NCI-H524 (cell line): ENCODE data around the gene PANX2.
A peak's percentile ranks its signal among the peaks of the same experiment; 100 is the strongest.

Experiments
- DNase-seq, 2 experiments: peaks; one replicate each; lab custom pipeline; 2025; lab: John Stamatoyannopoulos, UW

Gene PANX2

DNA sequence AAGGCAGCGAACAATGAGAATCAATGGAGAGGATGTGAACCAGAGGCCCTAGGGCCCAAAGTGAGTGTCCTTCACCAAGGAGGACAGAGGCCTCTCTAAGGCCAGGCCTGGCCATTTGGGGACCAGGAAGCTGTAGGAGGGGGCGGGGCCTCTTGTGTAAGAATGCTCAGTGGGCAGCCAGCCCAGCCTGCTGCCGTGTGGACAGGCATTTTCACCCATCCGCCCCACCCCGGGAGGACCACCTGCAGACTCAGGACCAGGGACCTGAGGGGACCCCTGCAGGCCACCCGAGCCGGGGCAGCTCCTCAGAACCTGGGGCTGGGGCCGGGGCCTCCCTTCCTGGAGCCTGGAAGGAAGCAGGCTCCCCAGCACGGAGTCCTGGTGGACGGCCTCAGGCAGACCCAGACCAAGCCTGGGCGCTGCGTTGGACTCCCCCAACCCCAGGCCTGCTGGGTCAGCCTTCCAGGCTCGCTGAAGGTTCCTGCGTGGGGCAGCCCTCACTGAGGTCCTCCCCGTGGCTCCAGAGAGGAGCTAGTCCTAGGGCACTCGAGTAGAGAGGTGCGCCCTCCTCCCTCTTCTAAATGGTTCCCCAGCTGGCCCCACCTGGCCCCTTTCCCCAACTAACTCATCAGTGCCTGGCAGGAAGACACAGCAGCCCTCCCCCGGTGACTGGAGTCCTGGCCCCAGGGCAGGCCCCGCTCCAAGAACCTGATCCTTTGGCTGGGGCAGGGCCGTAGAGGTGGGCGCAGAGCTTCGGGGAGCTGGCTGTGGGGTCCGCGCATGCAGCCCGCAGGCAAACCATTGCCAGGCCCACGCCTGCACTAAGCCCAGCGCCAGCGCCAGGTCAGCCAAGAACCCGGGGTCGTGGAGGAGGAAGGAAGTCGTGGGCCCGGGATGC lies 13.7 kb downstream of the PANX2 start:
- no peak for DNase-seq

DNA sequence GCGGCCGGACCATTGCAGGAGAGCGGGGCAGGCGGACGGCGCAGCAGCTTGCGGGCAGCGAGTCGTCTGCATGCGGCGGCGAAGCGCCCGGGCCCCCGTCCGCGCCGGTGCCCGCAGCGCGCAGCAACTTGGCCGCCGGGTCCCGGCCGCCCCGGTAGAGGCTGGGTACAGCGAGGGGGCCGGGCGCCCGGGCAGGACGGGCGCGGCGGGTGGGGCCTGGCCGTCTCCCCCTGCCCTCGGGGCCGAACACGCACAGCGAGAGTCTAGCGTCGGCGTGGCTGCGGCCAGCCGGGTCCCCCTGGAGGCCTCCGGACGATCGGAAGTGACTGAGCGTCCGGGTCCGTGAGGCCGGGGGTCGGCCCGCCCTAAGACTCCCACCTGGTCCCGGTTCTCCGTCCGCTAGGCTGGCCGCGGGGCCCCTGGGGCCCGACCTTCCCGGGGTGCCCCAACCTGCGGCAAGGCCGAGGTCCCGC lies 14.4 kb downstream of the PANX2 start:
- DNase-seq: no peak

DNA sequence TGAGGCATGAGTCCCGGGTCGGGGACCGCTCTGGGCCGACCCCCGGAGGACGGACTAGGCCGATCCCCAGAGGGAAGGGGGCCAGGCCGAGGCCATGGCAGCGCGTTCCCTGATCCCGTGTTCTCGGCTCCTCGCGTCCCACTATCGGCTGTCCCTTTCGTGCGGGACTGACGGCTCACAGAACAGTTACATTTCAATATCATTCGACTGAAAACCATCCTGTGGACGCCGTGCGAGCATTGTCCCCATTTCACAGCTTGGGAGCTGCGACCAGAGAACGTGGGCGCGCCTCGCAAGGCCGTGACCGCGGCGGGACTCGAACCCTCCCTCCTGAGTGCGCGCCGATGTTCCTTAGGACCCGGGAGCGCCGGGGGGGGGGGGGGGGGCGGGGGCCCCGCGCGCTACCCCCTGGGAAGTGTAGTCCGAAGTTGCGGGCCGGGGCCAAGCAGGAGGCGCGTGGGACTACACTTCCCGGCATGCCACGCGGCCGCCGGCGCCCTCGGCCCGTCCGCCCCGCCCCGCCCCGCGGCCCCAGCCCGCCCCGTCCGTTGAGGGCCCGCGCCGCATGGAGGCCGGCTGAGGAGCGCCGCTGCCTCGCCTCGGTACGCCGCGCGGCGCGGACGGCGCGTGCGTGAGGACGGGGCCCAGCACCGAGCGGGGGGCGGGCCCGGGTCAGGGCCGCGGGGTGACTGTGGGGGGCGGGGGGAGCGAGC lies 15.0 kb downstream of the PANX2 start, which contains the start of gene TRABD:
TSS of gene TRABD (plus strand) at position 539 of the 713 bp plus-strand sequence. CDS start 7,148 bp downstream, outside the sequence.
- DNase-seq: peak; percentile 74 to 91

DNA sequence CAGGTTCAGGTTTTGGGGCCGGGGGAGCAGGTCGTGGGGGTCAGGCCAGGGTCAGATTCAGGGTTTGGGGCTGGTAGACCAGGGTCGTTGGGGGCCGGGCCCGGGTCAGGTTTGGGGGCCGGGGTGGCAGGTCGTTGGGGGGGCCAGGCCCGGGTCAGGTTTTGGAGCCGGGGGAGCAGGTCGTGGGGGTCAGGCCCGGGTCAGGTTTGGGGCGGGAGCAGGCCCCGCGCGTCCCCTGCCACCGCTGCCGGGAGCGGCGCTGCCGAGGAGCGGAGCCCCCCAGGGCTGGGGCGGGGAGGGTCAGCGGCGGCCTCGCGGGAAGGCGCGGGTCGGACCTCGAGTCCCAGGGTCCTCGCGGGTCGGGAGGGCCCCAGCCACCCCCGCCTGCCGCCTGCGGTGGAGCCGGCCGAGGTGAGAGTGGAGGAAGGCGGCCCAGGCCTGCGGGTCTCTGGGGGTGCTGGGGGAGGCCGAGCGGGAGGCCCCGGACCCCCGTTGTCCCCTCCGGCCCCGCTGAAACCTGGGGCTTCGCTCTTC lies 15.7 kb downstream of the PANX2 start:
- no peak for DNase-seq

DNA sequence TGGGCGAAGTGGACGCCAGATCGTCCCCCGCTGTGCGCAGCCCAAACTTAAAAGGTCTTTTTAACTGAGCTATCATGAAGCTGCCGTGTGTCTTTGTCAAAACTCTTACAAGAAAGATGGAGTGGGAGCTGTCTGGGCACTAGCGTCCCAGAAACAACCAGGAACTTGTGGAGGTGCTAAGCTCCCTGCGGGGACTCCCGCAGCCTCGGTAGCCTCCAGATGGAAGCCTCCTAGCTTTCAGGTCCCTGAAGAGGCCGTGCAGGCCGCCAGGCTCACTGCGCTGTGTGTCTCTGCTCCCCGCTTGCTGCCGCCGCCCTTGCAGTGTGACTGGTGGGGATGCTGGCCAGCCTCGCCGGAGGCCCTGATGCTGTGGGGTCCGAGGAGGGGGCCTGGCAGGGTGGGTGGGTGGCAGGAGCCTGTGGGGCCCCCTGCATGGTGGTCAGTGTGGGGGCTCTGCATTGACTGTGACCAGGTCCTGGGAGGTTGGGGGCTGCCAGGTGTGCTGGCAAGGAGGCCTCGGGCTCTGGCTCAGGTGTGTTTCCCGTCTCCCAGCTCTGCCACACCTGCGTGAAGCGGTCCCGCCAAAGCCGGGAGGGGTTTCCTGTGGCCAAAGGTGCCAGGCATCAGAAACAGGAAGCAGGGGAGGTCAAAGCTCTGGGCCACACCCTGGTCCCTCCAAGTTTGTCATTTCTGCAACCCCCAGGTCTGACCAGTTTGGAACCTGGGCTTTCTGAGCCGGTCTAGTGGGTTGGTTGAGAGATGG lies 16.4 kb downstream of the PANX2 start:
- peak in 1 of 2 experiments; percentile 53 for DNase-seq

DNA sequence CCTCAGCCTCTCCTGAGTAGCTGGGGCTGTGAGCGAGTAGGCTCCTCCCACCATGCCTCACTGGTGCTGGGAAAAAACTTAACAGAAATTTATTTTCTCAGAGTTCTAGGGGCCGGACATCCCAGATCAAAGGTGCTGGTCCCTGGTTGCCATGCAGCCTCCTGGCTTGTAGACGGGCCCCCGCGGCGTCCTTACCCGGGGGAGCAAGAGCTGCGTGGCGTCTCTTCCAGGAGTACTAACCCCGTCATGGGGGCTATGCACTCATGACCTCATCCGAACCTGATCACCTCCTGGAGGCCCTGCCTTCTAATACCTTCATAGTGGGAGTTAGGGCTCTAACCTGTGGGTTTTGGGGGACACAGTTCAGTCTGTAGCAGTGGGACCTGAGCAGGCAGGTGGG lies 17.8 kb downstream of the PANX2 start:
- no peak for DNase-seq

DNA sequence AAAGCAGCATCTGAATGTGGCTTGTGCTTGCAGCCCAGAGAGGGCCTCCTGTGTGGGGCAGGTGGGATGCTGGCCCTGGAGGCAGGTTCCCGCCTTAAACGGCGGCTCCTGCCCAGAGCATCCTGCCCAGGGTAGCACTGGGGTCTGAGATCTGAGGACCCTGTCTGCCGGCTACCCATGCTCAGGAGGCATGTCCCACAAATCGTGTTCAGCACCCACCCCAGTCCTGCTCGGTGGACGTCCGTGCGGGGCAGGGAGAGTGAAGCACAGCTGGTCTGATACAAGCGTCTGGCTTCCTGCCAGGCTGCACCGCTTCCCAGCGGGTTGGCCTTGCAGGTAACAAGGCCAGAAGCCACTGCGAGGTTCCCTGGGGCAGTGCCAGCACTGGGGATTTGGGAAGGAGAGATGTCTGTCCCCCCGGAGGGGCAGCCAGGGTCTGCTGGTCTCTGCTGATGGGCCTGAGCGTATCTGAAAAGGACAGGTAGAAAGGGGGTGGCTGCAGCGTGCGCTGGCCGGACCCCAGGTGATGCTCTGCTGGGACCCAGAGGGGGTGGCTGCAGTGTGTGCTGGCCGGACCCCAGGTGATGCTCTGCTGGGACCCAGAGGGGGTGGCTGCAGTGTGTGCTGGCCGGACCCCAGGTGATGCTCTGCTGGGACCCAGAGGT lies 18.8 kb downstream of the PANX2 start:
- peak in 1 of 2 experiments; percentile 61 for DNase-seq

DNA sequence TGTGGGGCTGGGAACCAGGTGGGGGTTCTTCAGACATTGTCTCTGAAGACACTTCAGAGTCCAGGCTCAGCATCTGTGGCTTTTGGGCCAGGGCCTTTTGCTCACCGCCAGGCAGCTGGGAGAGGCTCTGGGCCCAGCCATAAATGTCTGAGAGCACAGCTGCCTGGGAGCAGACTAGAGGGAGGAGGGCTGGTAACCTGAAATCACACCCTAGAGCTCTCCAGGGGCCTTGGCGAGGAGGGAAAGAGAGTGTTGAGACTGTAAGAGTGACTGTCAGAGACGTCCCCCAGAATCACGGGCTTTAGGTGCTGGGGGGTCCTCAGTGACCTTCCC lies 19.3 kb downstream of the PANX2 start:
- no peak for DNase-seq

DNA sequence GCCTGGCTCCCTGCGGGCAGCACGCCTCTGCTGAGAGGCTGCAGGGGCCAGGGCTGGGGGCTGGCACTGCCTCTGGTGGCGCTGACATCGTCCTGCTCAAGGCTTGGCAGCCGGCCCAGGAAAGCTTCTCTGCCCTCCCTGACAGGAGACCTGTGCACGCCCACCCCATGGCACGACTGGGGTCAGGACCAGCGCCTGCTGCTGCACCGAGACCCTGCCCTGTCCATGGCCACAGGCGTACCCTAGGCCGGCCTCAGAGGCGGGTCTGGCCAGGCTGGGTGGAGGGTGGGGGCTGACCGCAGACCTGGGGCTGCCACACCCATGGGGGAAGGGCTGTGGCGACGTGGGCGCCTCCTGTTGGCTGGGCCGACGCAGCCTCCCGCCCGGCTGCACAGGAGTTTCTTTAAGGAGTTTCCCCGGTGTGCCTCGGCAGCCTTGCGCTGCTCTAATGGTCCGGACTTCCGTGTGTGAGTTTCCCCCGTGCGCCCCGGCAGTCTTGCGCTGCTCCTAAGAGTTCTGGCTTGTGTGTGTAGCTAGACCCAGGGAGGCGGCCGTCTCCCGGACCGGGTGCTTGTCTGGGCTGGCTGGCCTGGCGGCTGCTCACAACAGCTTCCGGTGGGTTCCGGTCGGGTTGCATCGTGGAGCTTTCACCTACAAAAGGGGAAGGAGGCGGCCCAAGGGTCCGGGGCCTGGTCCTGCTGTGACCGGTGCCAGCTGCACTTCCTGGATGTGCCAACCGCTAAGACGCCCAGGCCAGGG lies 19.8 kb downstream of the PANX2 start:
- DNase-seq: no peak

DNA sequence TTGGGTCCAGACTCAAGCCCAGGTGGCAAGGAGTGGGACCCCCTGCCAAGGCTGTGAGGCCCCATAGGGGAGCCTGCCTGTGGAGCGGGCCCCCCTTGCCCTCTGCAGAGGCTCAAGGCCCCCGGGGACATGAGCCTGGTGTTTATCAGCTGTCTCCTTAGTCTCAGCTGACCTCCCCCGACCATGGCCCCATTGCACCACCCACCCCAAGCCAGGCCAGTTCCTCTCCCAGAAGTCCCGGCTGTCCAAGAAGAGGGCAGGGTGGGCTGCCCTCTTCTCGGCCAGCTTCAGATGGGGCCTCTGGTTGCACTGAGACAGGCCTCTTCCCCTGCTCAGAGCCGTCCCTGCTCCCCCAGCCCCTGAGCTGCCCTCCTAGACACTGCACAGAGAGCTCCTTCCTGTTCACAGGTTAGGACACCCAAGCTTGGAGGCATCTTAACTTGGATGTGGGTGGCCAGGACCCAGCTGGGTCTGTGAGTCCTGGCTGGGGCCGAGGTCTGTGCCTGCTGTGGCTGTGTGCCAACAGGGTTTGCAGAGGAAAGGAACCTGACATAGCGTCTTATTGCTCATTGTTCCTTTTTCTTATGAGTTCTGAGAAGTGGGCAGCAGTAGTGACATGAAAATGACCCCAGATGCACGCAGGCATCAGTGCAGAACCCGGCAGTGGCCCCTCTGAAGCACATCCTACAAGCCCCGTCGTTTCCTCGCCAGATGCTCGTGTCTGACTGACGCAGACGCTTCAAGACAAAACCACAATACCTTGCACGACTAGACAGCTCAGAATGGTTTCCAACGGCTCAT lies 20.6 kb downstream of the PANX2 start:
- DNase-seq: no peak

DNA sequence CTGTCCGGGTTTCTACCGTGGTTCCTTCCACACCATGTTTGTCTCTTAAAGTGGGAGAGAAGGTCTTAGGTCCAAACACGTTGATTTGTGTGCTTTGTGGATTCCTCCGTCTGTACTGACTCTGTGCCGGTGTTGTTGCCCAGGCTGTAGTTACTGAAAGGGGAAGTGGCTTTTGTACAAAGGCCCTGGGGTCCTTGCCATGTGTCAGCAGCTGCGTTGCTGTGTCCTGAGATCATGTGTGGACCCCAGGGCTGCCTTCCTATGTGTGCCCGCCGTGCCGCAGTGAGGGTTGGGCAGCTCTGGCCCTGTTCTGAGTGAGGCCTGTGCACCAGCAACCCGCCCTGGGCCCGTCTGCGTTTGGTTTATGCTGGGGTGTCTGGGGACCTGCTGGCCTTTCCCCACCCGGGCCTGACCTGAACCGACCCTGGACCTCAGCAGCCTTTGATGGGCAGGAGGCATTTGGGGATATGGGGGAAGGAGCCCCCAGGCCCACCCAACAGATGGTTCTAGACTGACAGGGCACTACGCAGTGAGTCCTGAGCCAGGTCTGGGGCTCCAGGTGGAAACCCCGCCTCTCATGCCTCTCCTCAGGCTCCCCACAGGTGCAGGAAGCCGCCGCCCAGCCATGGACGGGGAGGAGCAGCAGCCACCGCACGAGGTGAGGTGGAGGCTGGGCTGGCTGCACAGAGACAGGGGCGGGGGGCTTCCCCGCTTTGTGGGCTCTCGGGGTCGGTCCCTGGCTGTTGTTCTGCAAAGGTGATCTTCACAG lies 22.1 kb downstream of the PANX2 start:
- no peak for DNase-seq

DNA sequence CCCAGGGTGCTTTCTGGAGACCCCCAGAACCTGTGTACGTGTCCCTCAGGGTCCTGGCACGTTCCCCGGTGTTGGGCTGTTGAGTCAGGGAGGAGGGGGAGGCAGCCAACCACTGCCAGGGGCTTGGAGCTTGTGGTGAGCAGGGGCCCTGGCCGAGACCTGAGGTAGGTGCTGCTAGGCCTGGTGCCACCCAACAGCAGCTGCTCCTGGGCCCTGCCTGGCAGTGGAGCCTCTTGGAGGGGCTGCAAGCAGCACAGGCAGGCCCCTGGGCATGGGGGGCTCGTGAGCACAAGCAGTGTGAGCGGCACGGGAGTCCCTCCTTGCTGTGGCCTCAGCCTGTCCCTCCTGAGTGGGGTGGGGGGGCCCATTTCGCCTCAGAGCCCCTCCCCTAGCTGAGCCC lies 23.1 kb downstream of the PANX2 start:
- DNase-seq: no peak

DNA sequence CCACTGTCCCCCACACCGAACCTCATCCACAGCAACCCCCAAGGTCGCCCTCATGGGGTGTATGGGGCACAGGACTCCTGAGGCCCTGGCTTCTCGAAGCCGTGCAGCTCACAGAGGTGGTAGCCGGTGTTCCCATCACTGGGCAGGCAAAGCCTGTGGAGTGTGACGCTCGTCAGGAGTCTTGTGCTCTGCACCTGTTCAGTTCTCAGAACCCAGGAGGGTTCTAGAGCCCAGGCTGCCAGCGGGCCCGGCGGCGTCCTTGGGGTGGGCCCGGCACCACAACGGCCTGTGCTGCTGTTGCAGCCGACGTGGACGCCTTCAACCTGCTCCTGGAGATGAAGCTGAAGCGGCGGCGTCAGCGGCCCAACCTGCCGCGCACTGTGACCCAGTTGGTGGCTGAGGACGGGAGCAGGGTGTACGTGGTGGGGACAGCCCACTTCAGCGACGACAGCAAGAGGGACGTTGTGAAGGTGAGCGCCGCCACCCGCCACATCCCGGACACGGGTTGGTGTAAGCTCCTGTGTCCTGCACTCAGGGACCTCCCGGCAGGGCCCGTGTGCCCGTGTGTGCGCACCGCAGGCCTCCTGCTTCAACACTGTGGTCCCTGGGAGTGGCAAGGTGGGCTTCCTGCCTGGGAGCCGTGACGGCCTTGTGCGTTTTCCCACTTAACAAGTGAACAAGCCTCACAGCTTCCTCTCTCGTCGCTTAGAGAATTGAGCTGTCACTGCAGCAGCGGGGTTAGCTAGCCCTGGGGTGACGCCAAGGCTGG lies 23.7 kb downstream of the PANX2 start:
- DNase-seq: no peak

DNA sequence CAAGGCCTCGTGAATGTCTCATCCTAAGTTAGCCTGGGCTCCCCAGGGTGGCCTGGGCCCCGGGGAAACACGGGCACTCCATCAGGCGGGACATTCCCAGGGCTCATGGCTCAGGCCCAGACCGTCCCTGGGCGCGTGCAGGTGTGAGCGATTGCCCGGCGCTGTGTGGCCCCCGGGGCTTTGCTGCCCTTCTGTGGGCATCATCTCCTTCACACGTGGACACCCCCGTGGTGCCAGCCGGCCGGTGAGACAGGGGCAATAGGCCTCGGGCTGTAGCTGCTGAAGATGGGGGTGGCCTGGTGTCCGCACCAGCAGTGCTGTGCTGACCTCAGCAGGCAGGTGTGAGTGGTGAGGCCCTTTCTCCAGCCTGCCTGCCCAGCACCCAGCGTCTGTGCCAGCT lies 25.7 kb downstream of the PANX2 start:
- no peak for DNase-seq

DNA sequence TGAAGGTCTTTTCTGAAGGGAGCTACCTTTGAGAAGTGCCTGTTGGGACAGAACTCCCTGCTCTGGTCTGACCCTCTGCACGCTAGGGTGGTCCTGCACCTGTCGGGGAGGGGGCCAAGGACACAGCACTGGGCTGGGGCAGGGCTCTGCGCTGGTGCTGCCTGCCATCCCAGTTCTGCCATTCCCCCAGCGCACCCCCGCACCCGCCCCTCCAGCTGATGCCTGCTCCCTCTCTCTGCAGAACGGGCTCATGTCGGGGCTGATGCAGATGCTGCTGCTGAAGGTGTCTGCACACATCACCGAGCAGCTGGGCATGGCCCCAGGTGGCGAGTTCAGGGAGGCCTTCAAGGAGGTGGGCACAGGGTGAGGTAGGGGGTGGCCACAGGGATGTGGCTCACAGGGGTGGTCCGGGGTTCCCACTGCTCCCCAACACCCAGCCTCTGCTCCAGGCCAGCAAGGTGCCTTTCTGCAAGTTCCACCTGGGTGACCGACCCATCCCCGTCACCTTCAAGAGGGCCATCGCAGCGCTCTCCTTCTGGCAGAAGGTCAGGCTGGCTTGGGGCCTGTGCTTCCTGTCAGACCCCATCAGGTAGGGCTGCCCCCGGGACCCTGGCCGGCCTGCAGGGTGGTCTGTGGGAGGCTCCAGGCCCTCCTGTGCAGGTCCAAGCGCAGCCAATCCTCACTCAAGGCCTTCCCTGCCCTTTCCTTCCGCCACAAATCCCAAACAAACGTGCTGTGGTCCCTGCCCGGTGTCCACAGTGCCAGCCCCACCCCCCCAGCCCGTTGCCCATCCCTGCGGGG lies 26.7 kb downstream of the PANX2 start:
- no peak for DNase-seq

DNA sequence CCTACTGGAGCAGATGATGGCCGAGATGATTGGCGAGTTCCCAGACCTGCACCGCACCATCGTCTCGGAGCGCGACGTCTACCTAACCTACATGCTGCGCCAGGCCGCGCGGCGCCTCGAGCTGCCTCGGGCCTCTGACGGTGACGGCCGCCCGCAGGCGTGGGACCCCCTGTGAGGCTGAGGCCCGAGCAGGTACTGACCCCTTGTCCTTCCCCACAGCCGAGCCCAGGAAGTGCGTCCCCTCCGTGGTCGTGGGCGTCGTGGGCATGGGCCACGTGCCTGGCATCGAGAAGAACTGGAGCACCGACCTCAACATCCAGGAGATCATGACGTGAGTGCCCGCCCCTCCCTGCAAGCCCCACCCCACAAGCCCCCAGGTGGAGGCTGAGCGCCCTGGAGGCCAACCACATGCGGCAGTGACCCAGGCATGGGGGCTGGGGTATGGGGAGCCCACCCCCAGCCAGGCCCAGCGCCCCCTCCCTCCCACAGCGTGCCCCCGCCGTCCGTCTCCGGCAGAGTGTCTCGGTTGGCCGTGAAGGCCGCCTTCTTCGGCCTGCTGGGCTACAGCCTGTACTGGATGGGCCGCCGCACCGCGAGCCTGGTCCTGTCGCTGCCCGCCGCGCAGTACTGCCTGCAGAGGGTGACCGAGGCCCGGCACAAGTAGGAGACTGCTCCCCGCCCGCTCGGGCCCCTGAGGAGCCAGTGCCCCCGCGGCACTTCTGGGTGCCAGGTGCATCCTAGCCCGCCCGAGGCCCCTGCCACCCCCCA lies 27.5 kb downstream of the PANX2 start:
- no peak for DNase-seq

DNA sequence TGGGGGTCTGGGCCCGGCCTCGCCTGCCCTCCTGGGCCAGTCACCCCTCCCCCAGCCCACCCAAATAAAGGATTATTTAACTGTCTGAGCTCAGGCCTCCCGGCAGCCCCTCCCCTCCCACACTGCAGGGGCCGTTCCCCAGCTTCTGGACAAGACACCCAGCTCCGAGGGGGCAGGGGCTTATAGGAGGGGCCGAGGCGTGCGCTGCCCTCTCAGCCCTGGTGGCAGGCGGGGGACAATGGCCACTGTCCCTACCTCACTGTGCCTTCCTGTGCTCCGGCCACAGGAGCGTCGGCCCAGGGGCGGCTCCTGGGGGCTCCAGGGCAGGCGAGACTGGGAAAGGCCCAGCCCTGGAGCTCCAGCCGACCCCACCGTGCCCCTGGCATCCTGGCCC lies 28.1 kb downstream of the PANX2 start:
- DNase-seq: no peak
